ENCODE results near the gene CHRNB2.
A peak's percentile ranks its signal among the peaks of the same experiment; 100 is the strongest.

CHRNB2 gene

GRCh38 chr1:154586231-154586630 is 18.7 kb downstream of the CHRNB2 start:
- H2AK5ac ChIP-seq (ENCODE audit: low read length, severe bottlenecking): no peak overlapping the region
- peaks cover 37% of the 10 kb centered on the region for H3K79me1 ChIP-seq (replicated peaks; ENCODE audit: low read length, poor library complexity, severe bottlenecking)
- no peak overlapping the region for H2BK15ac ChIP-seq (ENCODE audit: low read depth, poor library complexity, severe bottlenecking)
- no peak for DNase-seq
- no peak overlapping the region for H3K23ac ChIP-seq (ENCODE audit: low read length in 2 of 2)
- H3K9me3 ChIP-seq (ENCODE audit: control insufficient read depth, low read length): no peaks in the 10 kb centered on the region
- no peak overlapping the region for H3K14ac ChIP-seq (ENCODE audit: low read length in 2 of 2)
- no peak overlapping the region for H3K4me2 ChIP-seq (ENCODE audit: low read length, poor library complexity, severe bottlenecking)
- no peak overlapping the region for H3K27ac ChIP-seq (ENCODE audit: low read length, poor library complexity, severe bottlenecking)
- H3K9ac ChIP-seq (ENCODE audit: low read length): no peak overlapping the region
- 94% methylated on average over 10 of the region's 10 CpGs for WGBS
- H4K8ac ChIP-seq (ENCODE audit: low read length): no peak overlapping the region
- H2BK5ac ChIP-seq (ENCODE audit: low read depth, low read length, poor library complexity, severe bottlenecking): no peak overlapping the region
- no peak overlapping the region for H3K18ac ChIP-seq (ENCODE audit: low read depth in 1 of 2, low read length in 2 of 2)
- peaks cover 77 to 99% of the 10 kb centered on the region in 2 experiments for H3K36me3 ChIP-seq (ENCODE audit: control insufficient read depth in 1 of 2, insufficient read depth in 2 of 2, low read depth in 1 of 2, low read length in 2 of 2)
- no peak overlapping the region for H3K4me3 ChIP-seq (ENCODE audit: insufficient read depth in 1 of 2, low read depth in 1 of 2, low read length in 2 of 2)
- H2BK120ac ChIP-seq (ENCODE audit: low read depth, low read length): no peak overlapping the region
- H3K4me1 ChIP-seq (ENCODE audit: control insufficient read depth, insufficient read depth, low read depth, low read length): peaks cover 6% of the 10 kb centered on the region
- no peaks in the 10 kb centered on the region for H3K27me3 ChIP-seq (ENCODE audit: control insufficient read depth in 1 of 2, insufficient read depth in 1 of 2, low read length in 2 of 2)
- no peak overlapping the region for H3K4ac ChIP-seq (ENCODE audit: low read depth in 1 of 2, low read length in 2 of 2)
- no peak overlapping the region for H4K91ac ChIP-seq (ENCODE audit: low read length)
- no peak overlapping the region for H2BK12ac ChIP-seq (ENCODE audit: low read length in 2 of 2)
- no peak overlapping the region for H2AFZ ChIP-seq (ENCODE audit: low read depth, low read length)

GRCh38 chr1:154586641-154587040 is 19.1 kb downstream of the CHRNB2 start:
- H3K9me3 ChIP-seq (ENCODE audit: control insufficient read depth, low read length): no peaks in the 10 kb centered on the region
- no peaks in the 10 kb centered on the region for H3K27me3 ChIP-seq (ENCODE audit: control insufficient read depth in 1 of 2, insufficient read depth in 1 of 2, low read length in 2 of 2)
- no peak overlapping the region for H3K4ac ChIP-seq (ENCODE audit: low read depth in 1 of 2, low read length in 2 of 2)
- H2AFZ ChIP-seq (ENCODE audit: low read depth, low read length): no peak overlapping the region
- H2BK15ac ChIP-seq (ENCODE audit: low read depth, poor library complexity, severe bottlenecking): no peak overlapping the region
- no peak overlapping the region for H4K8ac ChIP-seq (ENCODE audit: low read length)
- no peak overlapping the region for H2BK5ac ChIP-seq (ENCODE audit: low read depth, low read length, poor library complexity, severe bottlenecking)
- WGBS: 95% methylated on average over 6 of the region's 6 CpGs
- no peak overlapping the region for H3K23ac ChIP-seq (ENCODE audit: low read length in 2 of 2)
- H3K4me1 ChIP-seq (ENCODE audit: control insufficient read depth, insufficient read depth, low read depth, low read length): peaks cover 6% of the 10 kb centered on the region
- peaks cover 40% of the 10 kb centered on the region for H3K79me1 ChIP-seq (replicated peaks; ENCODE audit: low read length, poor library complexity, severe bottlenecking)
- no peak overlapping the region for H3K27ac ChIP-seq (ENCODE audit: low read length, poor library complexity, severe bottlenecking)
- no peak overlapping the region for H2BK12ac ChIP-seq (ENCODE audit: low read length in 2 of 2)
- no peak overlapping the region for H4K91ac ChIP-seq (ENCODE audit: low read length)
- no peak overlapping the region for H3K4me2 ChIP-seq (ENCODE audit: low read length, poor library complexity, severe bottlenecking)
- H2AK5ac ChIP-seq (ENCODE audit: low read length, severe bottlenecking): no peak overlapping the region
- no peak overlapping the region for H3K9ac ChIP-seq (ENCODE audit: low read length)
- H3K18ac ChIP-seq (ENCODE audit: low read depth in 1 of 2, low read length in 2 of 2): no peak overlapping the region
- H3K4me3 ChIP-seq (ENCODE audit: insufficient read depth in 1 of 2, low read depth in 1 of 2, low read length in 2 of 2): no peak overlapping the region
- peaks cover 79 to 100% of the 10 kb centered on the region in 2 experiments for H3K36me3 ChIP-seq (ENCODE audit: control insufficient read depth in 1 of 2, insufficient read depth in 2 of 2, low read depth in 1 of 2, low read length in 2 of 2)
- H3K14ac ChIP-seq (ENCODE audit: low read length in 2 of 2): no peak overlapping the region
- DNase-seq: no peak
- H2BK120ac ChIP-seq (ENCODE audit: low read depth, low read length): no peak overlapping the region

GRCh38 chr1:154589780-154590179 is 22.2 kb downstream of the CHRNB2 start:
- no peak overlapping the region for H3K23ac ChIP-seq (ENCODE audit: low read length in 2 of 2)
- no peak overlapping the region for H2BK12ac ChIP-seq (ENCODE audit: low read length in 2 of 2)
- H4K91ac ChIP-seq (ENCODE audit: low read length): no peak overlapping the region
- H2BK15ac ChIP-seq (ENCODE audit: low read depth, poor library complexity, severe bottlenecking): no peak overlapping the region
- no peak overlapping the region for H3K9ac ChIP-seq (ENCODE audit: low read length)
- no peak overlapping the region for H3K18ac ChIP-seq (ENCODE audit: low read depth in 1 of 2, low read length in 2 of 2)
- DNase-seq: peak; percentile 57
- H2AK5ac ChIP-seq (ENCODE audit: low read length, severe bottlenecking): no peak overlapping the region
- peaks cover 46% of the 10 kb centered on the region for H3K79me1 ChIP-seq (replicated peaks; ENCODE audit: low read length, poor library complexity, severe bottlenecking)
- H3K4me1 ChIP-seq (ENCODE audit: control insufficient read depth, insufficient read depth, low read depth, low read length): peaks cover 2% of the 10 kb centered on the region
- no peak overlapping the region for H3K4ac ChIP-seq (ENCODE audit: low read depth in 1 of 2, low read length in 2 of 2)
- no peak overlapping the region for H4K8ac ChIP-seq (ENCODE audit: low read length)
- no peak overlapping the region for H2AFZ ChIP-seq (ENCODE audit: low read depth, low read length)
- no peaks in the 10 kb centered on the region for H3K9me3 ChIP-seq (ENCODE audit: control insufficient read depth, low read length)
- WGBS: 86% methylated on average over 9 of the region's 10 CpGs
- no peak overlapping the region for H3K4me3 ChIP-seq (ENCODE audit: insufficient read depth in 1 of 2, low read depth in 1 of 2, low read length in 2 of 2)
- no peaks in the 10 kb centered on the region for H3K27me3 ChIP-seq (ENCODE audit: control insufficient read depth in 1 of 2, insufficient read depth in 1 of 2, low read length in 2 of 2)
- H2BK120ac ChIP-seq (ENCODE audit: low read depth, low read length): no peak overlapping the region
- no peak overlapping the region for H3K14ac ChIP-seq (ENCODE audit: low read length in 2 of 2)
- H3K36me3 ChIP-seq (ENCODE audit: control insufficient read depth in 1 of 2, insufficient read depth in 2 of 2, low read depth in 1 of 2, low read length in 2 of 2): peaks cover 68 to 100% of the 10 kb centered on the region in 2 experiments
- H3K27ac ChIP-seq (ENCODE audit: low read length, poor library complexity, severe bottlenecking): no peak overlapping the region
- H3K4me2 ChIP-seq (ENCODE audit: low read length, poor library complexity, severe bottlenecking): no peak overlapping the region
- H2BK5ac ChIP-seq (ENCODE audit: low read depth, low read length, poor library complexity, severe bottlenecking): no peak overlapping the region

GRCh38 chr1:154590756-154591155 is 23.2 kb downstream of the CHRNB2 start:
- peak; percentile 32 for DNase-seq
- no peak overlapping the region for H3K9ac ChIP-seq (ENCODE audit: low read length)
- H2BK12ac ChIP-seq (ENCODE audit: low read length in 2 of 2): no peak overlapping the region
- H3K4ac ChIP-seq (ENCODE audit: low read depth in 1 of 2, low read length in 2 of 2): no peak overlapping the region
- H3K23ac ChIP-seq (ENCODE audit: low read length in 2 of 2): no peak overlapping the region
- H3K4me2 ChIP-seq (ENCODE audit: low read length, poor library complexity, severe bottlenecking): no peak overlapping the region
- H2BK120ac ChIP-seq (ENCODE audit: low read depth, low read length): no peak overlapping the region
- 100% methylated on average over 2 of the region's 5 CpGs for WGBS
- H3K18ac ChIP-seq (ENCODE audit: low read depth in 1 of 2, low read length in 2 of 2): no peak overlapping the region
- H3K14ac ChIP-seq (ENCODE audit: low read length in 2 of 2): no peak overlapping the region
- no peak overlapping the region for H4K91ac ChIP-seq (ENCODE audit: low read length)
- no peak overlapping the region for H4K8ac ChIP-seq (ENCODE audit: low read length)
- H3K36me3 ChIP-seq (ENCODE audit: control insufficient read depth in 1 of 2, insufficient read depth in 2 of 2, low read depth in 1 of 2, low read length in 2 of 2): peaks cover 65 to 100% of the 10 kb centered on the region in 2 experiments
- H3K79me1 ChIP-seq (replicated peaks; ENCODE audit: low read length, poor library complexity, severe bottlenecking): peaks cover 50% of the 10 kb centered on the region
- no peaks in the 10 kb centered on the region for H3K4me1 ChIP-seq (ENCODE audit: control insufficient read depth, insufficient read depth, low read depth, low read length)
- H2AFZ ChIP-seq (ENCODE audit: low read depth, low read length): no peak overlapping the region
- no peak overlapping the region for H3K27ac ChIP-seq (ENCODE audit: low read length, poor library complexity, severe bottlenecking)
- H3K27me3 ChIP-seq (ENCODE audit: control insufficient read depth in 1 of 2, insufficient read depth in 1 of 2, low read length in 2 of 2): no peaks in the 10 kb centered on the region
- no peak overlapping the region for H2BK5ac ChIP-seq (ENCODE audit: low read depth, low read length, poor library complexity, severe bottlenecking)
- no peaks in the 10 kb centered on the region for H3K9me3 ChIP-seq (ENCODE audit: control insufficient read depth, low read length)
- H3K4me3 ChIP-seq (ENCODE audit: insufficient read depth in 1 of 2, low read depth in 1 of 2, low read length in 2 of 2): no peak overlapping the region
- H2BK15ac ChIP-seq (ENCODE audit: low read depth, poor library complexity, severe bottlenecking): no peak overlapping the region
- no peak overlapping the region for H2AK5ac ChIP-seq (ENCODE audit: low read length, severe bottlenecking)
